Measurements from ENCODE around the gene MTUS2.

The MTUS2 gene

GRCh38 chr13:28820099-28821051, at the start of gene MTUS2:
MTUS2 (plus strand) TSS chr13:28820339.
- DNase-seq (ENCODE audit: low read depth): no peak

GRCh38 chr13:28778308-28779215, 41.6 kb upstream of the MTUS2 start:
- DNase-seq (ENCODE audit: low read depth): no peak

- DNase-seq (ENCODE audit: low read depth): peak; percentile 79
Observed at GRCh38 chr13:28792992-28793391, 27.1 kb upstream of the MTUS2 start.

GRCh38 chr13:28794396-28794795, 25.7 kb upstream of the MTUS2 start:
- DNase-seq (ENCODE audit: low read depth): no peak

- no peak for DNase-seq (ENCODE audit: low read depth)
Observed at GRCh38 chr13:28796938-28797257, 23.2 kb upstream of the MTUS2 start.

GRCh38 chr13:28805193-28805819, 14.8 kb upstream of the MTUS2 start:
- DNase-seq (ENCODE audit: low read depth): no peak

- no peak for DNase-seq (ENCODE audit: low read depth)
Observed at GRCh38 chr13:28817204-28817603, 2.9 kb upstream of the MTUS2 start.

GRCh38 chr13:28819046-28819730, 951 bp upstream of the MTUS2 start:
- DNase-seq (ENCODE audit: low read depth): no peak

GRCh38 chr13:28819735-28820098, 422 bp upstream of the MTUS2 start:
- no peak for DNase-seq (ENCODE audit: low read depth)

- no peak for DNase-seq (ENCODE audit: low read depth)
Observed at GRCh38 chr13:28822151-28822550, 2.0 kb downstream of the MTUS2 start.

- DNase-seq (ENCODE audit: low read depth): no peak
Observed at GRCh38 chr13:28822801-28823200, 2.7 kb downstream of the MTUS2 start.

GRCh38 chr13:28825379-28825778, 5.2 kb downstream of the MTUS2 start:
- no peak for DNase-seq (ENCODE audit: low read depth)

GRCh38 chr13:28826368-28826767, 6.2 kb downstream of the MTUS2 start:
- no peak for DNase-seq (ENCODE audit: low read depth)

- no peak for DNase-seq (ENCODE audit: low read depth)
Observed at GRCh38 chr13:28830580-28830979, 10.4 kb downstream of the MTUS2 start.

GRCh38 chr13:28831117-28831516, 11.0 kb downstream of the MTUS2 start:
- no peak for DNase-seq (ENCODE audit: low read depth)

- no peak for DNase-seq (ENCODE audit: low read depth)
Observed at GRCh38 chr13:28837111-28837510, 17.0 kb downstream of the MTUS2 start.

- no peak for DNase-seq (ENCODE audit: low read depth)
Observed at GRCh38 chr13:28843639-28844038, 23.5 kb downstream of the MTUS2 start.

GRCh38 chr13:28849441-28849840, 29.3 kb downstream of the MTUS2 start:
- DNase-seq (ENCODE audit: low read depth): no peak

GRCh38 chr13:28850226-28850625, 30.1 kb downstream of the MTUS2 start:
- no peak for DNase-seq (ENCODE audit: low read depth)

GRCh38 chr13:28851422-28851821, 31.3 kb downstream of the MTUS2 start:
- DNase-seq (ENCODE audit: low read depth): no peak

GRCh38 chr13:28854657-28855056, 34.5 kb downstream of the MTUS2 start:
- DNase-seq (ENCODE audit: low read depth): no peak

- no peak for DNase-seq (ENCODE audit: low read depth)
Observed at GRCh38 chr13:28856287-28856686, 36.1 kb downstream of the MTUS2 start.
